NCI-H1105 treated with DMSO at 0.1 percent for 48 hours (cell line): ENCODE data around the gene LNPK.
"Not testable (repeated sequence)": the region's sequence is repeated elsewhere in the genome, so short reads cannot be mapped to it uniquely, and the experiment has no call there.

Source experiments
- DNase-seq: peaks from one replicate; lab custom pipeline; 2025; lab: John Stamatoyannopoulos, UW

Gene LNPK

GRCh38 chr2:176001916-176002687 lies at the start of gene LNPK:
TSS of gene LNPK (minus strand) at chr2:176002267. CDS start at chr2:175995584, 6,683 bp downstream.
- DNase-seq = peak; percentile 90

- no peak for DNase-seq
Measured at GRCh38 chr2:176039375-176039774, 37.3 kb upstream of the LNPK start.

GRCh38 chr2:176038694-176039093 lies 36.6 kb upstream of the LNPK start:
- DNase-seq = no peak

- DNase-seq = no peak
Measured at GRCh38 chr2:176035013-176035691, 33.1 kb upstream of the LNPK start.

GRCh38 chr2:176027806-176028205 lies 25.7 kb upstream of the LNPK start:
- DNase-seq = no peak

- DNase-seq = no peak
Measured at GRCh38 chr2:176025932-176026331, 23.9 kb upstream of the LNPK start.

GRCh38 chr2:176024083-176024482 lies 22.0 kb upstream of the LNPK start:
- no peak for DNase-seq

GRCh38 chr2:176022048-176022447 lies 20.0 kb upstream of the LNPK start:
- DNase-seq = no peak

- DNase-seq = no peak
Measured at GRCh38 chr2:176020400-176020799, 18.3 kb upstream of the LNPK start.

GRCh38 chr2:176018708-176019107 lies 16.6 kb upstream of the LNPK start:
- no peak for DNase-seq

- no peak for DNase-seq
Measured at GRCh38 chr2:176009445-176009844, 7.4 kb upstream of the LNPK start.

GRCh38 chr2:176004934-176005333 lies 2.9 kb upstream of the LNPK start:
- no peak for DNase-seq

- DNase-seq = no peak
Measured at GRCh38 chr2:176003958-176004357, 1.9 kb upstream of the LNPK start.

- DNase-seq = peak; percentile 60
Measured at GRCh38 chr2:176002688-176003210, 682 bp upstream of the LNPK start.

- peak; percentile 48 for DNase-seq
Measured at GRCh38 chr2:176001281-176001915, 669 bp downstream of the LNPK start.

GRCh38 chr2:175999283-175999819 lies 2.7 kb downstream of the LNPK start:
- DNase-seq = no peak

- no peak for DNase-seq
Measured at GRCh38 chr2:175990099-175990498, 12.0 kb downstream of the LNPK start.

- not testable (repeated sequence) for DNase-seq
Measured at GRCh38 chr2:175987126-175987525, 14.9 kb downstream of the LNPK start.

GRCh38 chr2:175984846-175985245 lies 17.2 kb downstream of the LNPK start:
- no peak for DNase-seq

GRCh38 chr2:175981551-175981950 lies 20.5 kb downstream of the LNPK start:
- DNase-seq = no peak

- DNase-seq = no peak
Measured at GRCh38 chr2:175976391-175977157, 25.5 kb downstream of the LNPK start.

GRCh38 chr2:175973373-175973772 lies 28.7 kb downstream of the LNPK start:
- DNase-seq = no peak
